Ecto neural progenitor cell (in vitro differentiated cells): Measurements from ENCODE around the gene KIAA1614.
"Not testable (repeated sequence)": the region's sequence is repeated elsewhere in the genome, so short reads cannot be mapped to it uniquely, and the experiment has no call there.

Experiments used
- DNase-seq: peaks from one replicate; pipeline ENCODE4 v3.0.0-alpha.2; 2018; ENCODE audit warnings: low spot score

KIAA1614 gene

GRCh38 chr1:180941518-180942275, 29.0 kb downstream of the KIAA1614 start:
- no peak for DNase-seq

DNA sequence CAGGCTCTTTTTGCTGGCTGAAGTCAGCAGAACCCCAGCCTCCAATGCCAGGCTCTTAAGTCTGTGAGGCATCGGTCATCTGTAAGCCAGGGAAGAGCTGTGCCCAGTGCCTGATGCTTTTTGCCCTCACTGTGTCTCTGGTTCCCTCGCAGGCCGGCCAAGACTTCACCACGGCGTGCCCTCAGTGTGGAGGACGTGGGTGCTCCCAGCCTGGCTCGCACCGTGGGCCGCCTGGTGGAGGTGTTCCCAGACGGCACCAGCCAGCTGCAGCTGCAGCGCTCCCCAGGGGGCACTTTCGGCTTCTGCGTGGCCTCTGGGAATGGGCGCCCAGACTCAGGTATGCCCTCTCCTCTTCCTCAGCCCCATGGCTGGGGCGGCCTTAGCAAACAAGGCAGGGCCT, 32.5 kb downstream of the KIAA1614 start:
- DNase-seq, result no peak

DNA sequence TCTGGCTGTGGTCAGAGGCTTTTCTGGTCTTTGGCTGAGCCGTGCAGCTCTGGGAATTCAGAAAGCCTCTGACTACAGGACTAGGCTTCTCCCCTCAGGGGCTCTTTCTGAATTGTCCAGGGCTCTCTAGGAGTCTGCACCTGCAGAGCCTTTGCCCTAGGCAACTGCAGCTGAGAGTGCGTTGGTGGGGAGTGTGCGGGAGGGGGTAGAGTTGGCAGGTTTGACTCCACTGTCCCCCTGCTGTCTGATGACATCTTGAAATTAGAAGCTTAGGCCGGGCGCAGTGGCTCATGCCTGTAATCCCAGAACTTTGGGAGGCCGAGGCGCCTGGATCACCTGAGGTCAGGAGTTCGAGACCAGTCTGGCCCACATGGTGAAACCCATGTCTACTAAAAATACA, 32.9 kb downstream of the KIAA1614 start:
- DNase-seq, result no peak

- DNase-seq, result no peak
These were observed 33.4 kb downstream of the KIAA1614 start for GRCh38 chr1:180946056-180946455.

DNA sequence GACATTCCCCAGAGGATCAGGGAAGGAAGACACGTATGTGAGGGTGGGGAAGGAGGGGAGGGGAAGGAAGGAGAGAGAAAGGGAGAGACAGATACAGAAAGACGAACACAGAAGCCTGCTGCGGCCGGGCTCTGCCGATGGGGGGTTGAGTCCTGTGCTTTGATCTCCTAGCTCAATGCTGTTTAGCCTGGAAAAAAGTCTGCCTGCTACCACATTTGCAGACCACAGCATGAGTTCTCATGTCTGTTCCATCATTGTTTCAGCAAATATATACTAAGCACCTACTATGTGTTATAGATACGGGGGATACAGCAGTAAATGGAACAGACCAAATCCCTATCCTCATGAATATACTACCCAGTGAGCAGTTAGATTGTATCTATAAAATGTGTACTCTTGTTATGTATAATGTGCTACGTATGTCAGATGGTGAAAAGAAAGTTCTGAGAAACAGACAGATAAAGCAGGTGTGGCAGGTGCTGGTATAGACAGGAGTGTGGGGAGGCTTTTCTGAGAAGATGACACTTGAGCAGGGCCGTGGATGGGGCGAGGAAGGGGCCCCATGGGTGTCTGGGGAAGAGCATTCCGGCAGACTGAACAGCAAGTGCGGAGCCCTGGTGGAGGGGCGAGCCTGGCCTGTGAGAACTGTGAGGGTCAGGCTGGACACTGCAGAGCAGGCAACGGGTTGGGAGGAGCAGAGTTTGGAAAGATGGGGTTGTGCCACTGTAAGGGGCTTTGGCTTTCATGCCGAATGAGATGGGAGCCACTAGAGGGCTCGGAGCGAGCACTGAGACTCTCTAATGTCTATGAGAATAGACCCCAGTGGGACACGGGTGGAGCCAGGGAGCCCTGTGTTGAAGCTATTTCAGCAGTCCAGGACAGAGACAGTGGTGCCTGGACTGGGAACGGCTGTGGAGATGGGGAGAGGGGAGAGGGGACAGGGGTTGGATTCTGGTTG, 34.1 kb downstream of the KIAA1614 start:
- no peak for DNase-seq

DNA sequence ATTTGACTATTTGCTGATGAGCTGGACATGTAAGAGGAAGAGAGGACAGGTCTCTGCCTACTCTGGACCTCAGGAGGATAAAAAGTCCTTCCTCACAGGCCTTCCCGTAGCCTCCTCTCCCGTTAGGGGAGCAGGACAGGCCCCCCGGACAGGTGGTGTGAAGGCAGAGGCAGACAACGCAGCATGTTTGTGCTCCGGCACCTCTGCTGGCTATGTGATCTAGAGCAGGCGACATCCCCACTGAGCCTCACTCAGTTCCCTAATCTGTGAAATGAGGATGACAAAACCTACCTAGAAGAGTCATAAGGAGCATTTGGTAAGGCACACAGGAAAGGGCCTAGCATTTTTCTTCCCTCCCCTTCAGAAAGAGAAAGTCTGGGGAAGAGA, 34.8 kb downstream of the KIAA1614 start:
- DNase-seq, result no peak

DNA sequence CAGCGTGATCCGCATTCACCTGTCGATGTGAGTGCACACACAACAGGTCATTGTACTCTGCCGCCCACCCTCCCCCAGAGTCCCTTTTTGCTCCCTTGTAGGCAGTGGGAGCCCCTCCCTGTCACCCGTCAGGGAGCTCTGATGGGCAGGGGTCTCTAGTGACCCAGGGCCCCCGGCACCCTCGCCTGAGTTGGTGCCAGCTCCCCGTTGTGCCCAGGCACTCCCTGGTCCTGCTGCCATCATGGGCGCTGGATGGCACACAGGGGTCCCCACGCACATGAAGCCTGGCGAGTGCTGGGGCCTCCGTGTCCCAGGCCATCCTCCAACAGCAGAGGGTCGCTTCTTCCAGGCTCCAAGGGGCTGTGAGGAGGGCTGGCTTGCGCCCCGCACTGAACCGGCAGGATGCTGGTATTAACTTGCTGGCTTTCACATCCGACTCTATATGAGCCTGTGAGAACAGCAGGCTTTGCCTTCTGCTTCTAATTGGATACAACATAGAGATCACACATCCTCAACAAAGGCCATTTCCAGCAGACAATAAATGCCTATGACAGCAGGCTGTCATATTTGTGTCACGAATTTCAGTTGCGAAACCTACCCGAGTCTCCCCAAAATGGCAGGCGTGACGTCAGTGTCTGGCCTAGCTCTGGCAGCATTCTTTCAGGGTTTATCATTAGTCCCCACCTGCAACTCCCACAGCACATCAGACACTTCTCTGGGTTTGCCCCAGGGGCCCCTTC, 35.4 kb downstream of the KIAA1614 start:
- no peak for DNase-seq

DNA sequence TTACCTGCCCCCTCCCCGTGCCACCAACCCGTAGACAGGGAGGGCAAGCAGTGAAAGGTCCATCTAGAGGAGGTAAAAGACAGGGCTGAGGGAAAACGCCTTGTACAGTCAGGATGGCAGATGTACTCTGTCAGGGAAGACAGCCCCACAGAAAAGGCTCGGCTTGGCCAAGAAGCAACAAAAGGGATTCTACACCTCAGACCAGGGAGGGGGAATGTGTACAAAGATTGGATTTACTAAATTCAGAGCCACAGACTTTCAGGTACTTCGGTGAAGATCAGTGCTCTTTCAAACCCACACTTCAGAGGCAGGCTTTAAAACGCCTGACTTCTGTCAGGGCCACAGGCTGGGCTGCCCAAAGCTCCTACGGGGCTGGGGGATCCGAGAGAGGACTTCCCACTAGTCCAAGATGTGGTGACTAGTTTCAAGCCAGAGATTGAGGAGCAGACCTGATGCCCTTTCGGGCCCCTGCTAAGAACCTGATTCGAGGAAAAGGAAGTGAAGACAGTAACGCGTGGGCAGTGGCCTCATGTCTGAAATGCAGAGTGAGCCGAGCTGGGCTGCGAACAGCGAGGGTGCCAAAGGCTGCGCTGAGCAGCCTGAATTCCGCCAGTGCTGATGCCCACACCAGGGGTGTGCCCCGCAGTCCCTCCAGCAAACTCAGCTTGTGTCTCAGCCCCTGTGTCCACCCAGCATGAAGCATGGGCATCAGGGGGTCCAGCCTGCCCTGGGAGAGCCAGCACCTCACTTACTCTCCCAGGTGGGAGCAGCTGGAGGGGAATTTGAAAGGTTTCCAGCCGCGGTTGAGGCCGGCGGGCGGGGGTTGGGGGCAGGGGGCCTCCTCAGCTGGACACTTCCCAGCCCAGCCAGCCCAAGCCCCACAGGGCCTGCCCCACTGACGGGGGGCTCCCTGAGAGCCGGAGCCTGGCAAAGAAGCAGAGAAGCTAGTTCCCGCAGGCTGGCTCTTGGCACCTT, 36.2 kb downstream of the KIAA1614 start:
- no peak for DNase-seq

DNA sequence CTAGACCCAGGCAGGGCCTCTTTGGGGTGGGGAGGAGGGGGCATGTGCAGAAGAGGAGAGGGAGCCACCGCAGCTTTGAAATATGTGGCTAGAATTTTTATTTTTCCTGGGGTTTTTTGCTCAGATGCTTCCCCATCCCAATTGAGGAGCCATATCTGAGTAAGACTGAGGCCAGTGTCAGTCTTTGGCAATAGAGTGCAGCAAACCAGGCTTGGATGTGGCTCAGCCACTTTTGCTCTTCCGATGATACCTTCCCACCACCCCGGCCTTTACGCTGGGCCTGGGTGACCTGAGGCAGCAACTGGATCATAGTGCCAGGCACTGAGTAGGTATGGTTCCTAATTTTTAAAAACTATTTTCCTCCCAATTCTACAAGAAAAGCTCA, 36.9 kb downstream of the KIAA1614 start:
- DNase-seq, result no peak

GRCh38 chr1:180950321-180950720, 37.6 kb downstream of the KIAA1614 start:
- no peak for DNase-seq

GRCh38 chr1:180951186-180951745, 38.6 kb downstream of the KIAA1614 start:
- DNase-seq, result no peak

GRCh38 chr1:180951836-180952656, 39.3 kb downstream of the KIAA1614 start:
- no peak for DNase-seq

GRCh38 chr1:180952657-180953013, 39.9 kb downstream of the KIAA1614 start:
- no peak for DNase-seq

DNA sequence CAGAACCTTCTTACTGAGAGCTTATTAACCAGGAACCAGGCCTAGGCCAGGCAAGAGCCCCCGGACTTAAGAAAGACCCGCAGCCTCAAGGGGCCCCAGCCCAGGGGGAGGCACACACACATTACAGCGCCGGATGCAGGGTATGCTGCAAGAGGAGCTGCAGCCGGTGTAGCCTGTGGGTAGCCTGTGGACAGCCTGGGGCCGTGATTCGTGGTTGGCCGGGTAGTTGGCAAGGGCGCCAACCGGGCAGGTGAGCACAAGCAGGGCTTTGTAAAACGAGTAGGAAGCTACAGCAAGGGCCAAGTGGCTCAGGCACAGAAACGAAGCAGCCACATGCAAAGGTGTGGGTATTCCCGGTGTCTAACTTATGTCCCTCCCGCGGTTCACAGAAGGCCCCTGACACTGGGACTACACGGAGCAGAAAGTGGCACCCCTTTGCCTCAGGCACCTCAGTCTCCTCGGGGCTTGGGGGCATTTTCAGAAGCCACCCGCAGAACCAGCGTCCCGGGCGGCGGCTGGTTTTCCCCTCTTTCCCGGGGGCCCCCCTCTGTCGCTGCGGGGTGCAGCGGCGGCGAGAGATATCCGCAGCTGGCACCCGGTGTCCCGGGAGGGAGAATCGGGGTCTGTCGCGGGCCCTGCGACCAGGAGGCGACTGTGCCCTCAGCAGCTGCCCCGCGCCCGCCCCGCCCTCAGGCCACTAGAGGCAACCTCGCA, 40.8 kb downstream of the KIAA1614 start:
- DNase-seq, result no peak

- DNase-seq, result no peak
These were observed 41.5 kb downstream of the KIAA1614 start for GRCh38 chr1:180954005-180954800.

GRCh38 chr1:180954801-180955165, 42.1 kb downstream of the KIAA1614 start:
- no peak for DNase-seq

DNA sequence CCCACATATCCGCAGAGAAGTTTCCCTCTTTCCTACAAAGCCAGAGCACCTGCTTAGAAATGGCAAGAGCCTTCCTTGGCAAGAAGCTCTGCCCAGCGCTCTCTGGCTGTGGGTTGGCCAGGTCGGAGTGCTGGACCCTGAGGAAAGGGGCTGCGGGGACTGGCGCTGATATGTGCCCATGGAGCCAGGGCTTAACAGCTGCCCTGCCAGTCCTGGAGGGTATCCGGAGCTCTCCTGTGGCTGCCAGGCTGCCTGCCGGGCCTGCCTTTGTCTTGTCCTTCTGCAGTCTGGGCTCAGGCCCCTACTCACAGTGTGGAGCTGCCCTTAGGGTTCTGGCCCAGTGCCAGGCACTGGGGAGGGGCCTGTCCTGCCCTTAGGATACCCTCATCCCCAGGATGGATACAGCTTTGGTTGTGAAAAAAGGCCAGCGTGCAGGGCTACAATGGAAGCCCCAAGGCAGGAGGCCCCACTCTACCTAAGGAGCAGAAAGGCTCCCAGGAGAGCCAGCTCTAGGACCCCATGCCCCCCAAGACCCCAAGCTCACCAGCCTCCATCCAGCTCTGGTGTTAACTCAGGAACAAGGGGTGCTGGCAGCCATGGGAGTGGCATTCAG, 43.4 kb downstream of the KIAA1614 start:
- DNase-seq, result no peak

DNA sequence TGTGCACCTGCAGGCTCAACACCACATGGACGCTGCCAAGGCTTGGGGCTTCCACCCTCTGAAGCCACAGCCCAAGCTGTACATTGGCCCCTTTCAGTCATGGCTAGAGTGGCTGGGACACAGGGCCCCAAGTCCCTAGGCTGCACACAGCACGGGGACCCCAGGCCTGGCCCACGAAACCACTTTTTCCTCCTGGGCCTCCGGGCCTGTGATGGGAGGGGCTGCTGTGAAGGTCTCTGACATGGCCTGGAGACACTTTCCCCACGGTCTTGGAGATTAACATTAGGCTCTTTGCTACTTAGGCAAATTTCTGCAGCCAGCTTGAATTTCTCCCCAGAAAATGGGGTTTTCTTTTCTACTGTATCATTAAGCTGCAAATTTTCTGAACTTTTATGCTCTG, 46.9 kb downstream of the KIAA1614 start:
- not testable (repeated sequence) for DNase-seq
